AG09309 (cell line): ENCODE results near the gene PRDM8.

ENCODE experiments used
- DNase-seq: peaks from one replicate; pipeline ENCODE4 v3.0.0-alpha.2; 2010; ENCODE audit warnings: low read depth
- H3K4me3 ChIP-seq: 2 replicates; pipeline ENCODE4 v1.5.1; 2011; ENCODE audit warnings: mild to moderate bottlenecking, low read depth, low read length, moderate library complexity; ENCODE audit not compliant: control insufficient read depth
- TF ChIP-seq, protein P1 (sequence below): IDR thresholded peaks from 2 replicates; pipeline ENCODE4 v1.5.1; 2011; ENCODE audit warnings: mild to moderate bottlenecking, low read depth, low read length, inconsistent platforms; ENCODE audit not compliant: insufficient read depth, control insufficient read depth; ENCODE audit errors: missing control alignments

PRDM8 gene

DNA sequence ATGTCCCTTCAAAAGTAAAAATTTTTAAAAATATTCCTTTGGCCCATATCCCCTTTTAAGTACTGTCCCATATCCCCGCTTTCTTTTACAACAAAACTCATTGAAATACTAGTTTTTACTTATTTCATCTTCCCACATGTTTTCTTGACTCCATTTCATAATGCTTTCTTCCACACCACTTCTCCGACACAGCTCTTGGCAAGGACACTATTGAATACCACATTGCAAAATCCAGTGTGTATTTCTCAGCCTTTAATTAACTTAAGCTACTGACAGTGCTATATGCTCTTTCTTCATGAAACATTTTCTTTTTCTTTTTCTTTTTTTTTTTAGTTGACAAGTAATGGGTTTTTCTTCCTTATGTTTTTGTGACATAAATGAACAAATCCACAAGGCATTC, 28.8 kb downstream of the PRDM8 start:
- TF ChIP-seq, protein P1, sequence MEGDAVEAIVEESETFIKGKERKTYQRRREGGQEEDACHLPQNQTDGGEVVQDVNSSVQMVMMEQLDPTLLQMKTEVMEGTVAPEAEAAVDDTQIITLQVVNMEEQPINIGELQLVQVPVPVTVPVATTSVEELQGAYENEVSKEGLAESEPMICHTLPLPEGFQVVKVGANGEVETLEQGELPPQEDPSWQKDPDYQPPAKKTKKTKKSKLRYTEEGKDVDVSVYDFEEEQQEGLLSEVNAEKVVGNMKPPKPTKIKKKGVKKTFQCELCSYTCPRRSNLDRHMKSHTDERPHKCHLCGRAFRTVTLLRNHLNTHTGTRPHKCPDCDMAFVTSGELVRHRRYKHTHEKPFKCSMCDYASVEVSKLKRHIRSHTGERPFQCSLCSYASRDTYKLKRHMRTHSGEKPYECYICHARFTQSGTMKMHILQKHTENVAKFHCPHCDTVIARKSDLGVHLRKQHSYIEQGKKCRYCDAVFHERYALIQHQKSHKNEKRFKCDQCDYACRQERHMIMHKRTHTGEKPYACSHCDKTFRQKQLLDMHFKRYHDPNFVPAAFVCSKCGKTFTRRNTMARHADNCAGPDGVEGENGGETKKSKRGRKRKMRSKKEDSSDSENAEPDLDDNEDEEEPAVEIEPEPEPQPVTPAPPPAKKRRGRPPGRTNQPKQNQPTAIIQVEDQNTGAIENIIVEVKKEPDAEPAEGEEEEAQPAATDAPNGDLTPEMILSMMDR: no peak

DNA sequence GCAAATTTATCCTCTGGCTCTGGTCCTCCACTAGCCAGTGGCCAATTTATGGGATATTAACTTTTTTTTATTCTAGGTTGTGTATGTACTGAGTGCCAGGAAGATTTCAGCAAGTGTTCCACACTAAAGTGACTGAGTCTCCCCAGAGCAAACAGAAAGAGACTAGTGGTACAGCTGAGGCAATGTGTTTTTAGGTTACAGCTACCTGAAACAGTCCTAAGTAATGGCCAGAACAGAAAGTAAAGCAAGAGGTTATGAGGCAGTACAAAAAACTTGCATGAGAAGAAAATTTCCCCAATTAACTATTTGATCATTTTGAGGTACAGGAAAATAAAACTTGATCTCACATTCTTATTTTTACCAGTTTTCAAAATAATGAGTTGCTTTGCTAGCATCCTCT, 31.2 kb downstream of the PRDM8 start:
- H3K4me3 ChIP-seq: no peak overlapping the region
- TF ChIP-seq, protein P1: no peak
- DNase-seq: no peak

More for the DNA sequence above, 28.8 kb downstream of the PRDM8 start:
- H3K4me3 ChIP-seq: no peak overlapping the region
- DNase-seq: no peak

DNA sequence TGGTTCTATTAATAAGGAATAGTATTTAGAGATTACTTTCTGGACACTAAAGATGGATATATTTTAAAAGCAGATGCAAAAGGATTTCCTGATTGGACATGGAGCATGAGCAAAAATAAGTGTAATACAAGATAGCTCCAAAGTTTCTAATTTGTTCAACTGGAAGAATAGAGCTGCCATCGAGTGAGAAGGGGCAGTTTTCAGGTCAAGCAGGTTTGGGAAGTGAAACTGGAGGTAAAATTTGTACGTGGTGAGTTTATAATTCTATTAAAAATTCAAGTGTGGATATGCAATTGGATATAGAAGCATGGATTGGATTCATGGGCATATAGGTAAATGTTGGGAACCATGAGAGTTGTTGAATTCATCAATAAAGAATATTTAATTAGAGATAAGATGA, 31.8 kb downstream of the PRDM8 start:
- DNase-seq: no peak
- TF ChIP-seq, protein P1: no peak
- H3K4me3 ChIP-seq: no peak overlapping the region

DNA sequence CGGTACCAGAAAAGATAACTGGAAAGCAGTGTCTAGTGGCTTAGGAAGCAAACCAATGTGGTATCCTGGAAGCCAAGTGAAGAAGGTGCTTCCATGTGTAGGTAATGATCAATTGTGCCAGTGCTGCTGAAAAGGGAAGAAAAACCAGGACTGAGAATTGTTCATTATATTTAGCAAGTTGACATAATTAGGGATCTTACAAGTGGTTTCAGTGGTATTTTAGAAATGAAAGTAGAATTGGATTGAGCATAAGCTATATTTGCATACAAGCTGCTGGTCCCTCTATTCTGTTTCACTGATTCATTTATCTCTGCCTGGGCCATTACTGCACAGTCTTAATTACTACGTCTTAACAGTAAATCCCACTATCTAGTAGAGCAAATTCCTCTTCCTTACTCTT, 32.3 kb downstream of the PRDM8 start:
- no peak for DNase-seq
- TF ChIP-seq, protein P1: no peak

DNA sequence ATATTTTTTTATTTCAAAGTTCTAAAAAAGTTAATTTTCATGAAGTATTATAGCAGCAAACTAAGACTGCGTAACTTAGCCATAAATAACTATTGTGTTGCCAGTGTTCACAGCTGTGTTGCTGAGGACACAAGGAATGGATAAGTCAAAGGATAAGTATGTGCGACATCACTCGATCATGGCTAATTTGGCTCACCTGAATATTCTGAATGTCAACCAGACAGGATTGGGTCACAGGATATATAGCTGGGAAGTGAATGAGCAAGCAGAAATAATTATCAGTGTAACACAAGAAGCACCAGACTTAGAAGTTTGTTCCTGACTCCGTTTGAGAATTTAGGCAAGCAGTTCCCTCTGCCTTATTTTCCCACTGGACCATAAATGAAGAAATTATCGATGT, 33.9 kb downstream of the PRDM8 start:
- no peak overlapping the region for H3K4me3 ChIP-seq
- no peak for DNase-seq
- TF ChIP-seq, protein P1: no peak

More for the DNA sequence above, 32.3 kb downstream of the PRDM8 start:
- no peak overlapping the region for H3K4me3 ChIP-seq

DNA sequence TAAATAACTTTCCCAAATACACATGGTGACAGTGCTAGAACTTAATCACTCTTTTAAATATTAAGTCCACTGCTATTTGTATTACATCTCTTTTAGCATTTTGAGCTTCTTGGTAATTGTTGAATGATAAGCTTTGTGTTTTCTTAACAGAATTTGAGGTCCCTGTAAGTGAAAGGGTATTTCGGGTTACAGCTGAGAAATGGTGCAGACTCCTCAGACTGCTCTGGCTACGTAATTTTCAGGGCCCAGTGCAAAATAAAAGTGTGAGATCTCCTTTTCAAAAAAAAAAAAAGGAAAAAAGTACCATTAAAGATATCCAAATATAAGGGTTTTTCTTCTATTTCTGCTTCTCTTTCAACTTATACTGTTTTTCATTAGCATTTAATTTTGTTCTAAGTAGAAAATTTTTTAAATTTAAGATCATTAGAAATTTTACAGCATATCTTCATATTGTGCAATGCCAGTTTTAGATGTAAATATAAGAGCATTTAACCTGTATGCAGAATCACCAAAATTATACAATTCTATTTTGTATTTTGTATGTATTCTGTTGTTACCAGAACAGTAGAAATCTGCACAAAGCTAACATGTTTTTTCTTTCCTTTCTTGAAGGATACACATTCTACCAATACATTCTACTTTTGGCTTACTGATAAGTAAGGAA, 35.5 kb downstream of the PRDM8 start:
- no peak for DNase-seq
- TF ChIP-seq, protein P1: no peak
- H3K4me3 ChIP-seq: no peak overlapping the region
